ENCODE results near the gene RFNG. TPM values are rescaled to one million over a fixed set of nuclear protein-coding genes. Genes with fewer than 3 reads are reported as not detected.
"Not testable (repeated sequence)": the region's sequence is repeated elsewhere in the genome, so short reads cannot be mapped to it uniquely, and the experiment has no call there.

RFNG gene
- total and polyA plus RNA-seq, 8 donors, result 12.5 to 66.5 (median 27.1) TPM

- no peak for DNase-seq
- no peaks in the 10 kb centered on the region for H3K27me3 ChIP-seq
- H3K4me1 ChIP-seq, result peaks cover 7 to 28% (median 26%) of the 10 kb centered on the region in 4 donors
- H3K9me3 ChIP-seq, result no peaks in the 10 kb centered on the region
- 85 to 90% (median 90%) methylated on average over 17 of the region's 17 CpGs for WGBS, 5 donors
- no peaks in the 10 kb centered on the region for H3K36me3 ChIP-seq
- H3K27ac ChIP-seq, result no peak overlapping the region
- intact Hi-C loops (cut with DNase I; ENCODE audit: low total_unique reads), result no loop called here
- TF ChIP-seq EP300 (IDR thresholded peaks at IDR 0.05) (no peak), POLR2A (IDR thresholded peaks at IDR 0.05) (no peak), POLR2AphosphoS5 (IDR thresholded peaks at IDR 0.05) (no peak), CTCF (IDR thresholded peaks at IDR 0.05) (no peak)
- no peak overlapping the region for H3K4me3 ChIP-seq
These were observed 10.3 kb downstream of the RFNG start for GRCh38 chr17:82041144-82041814.

GRCh38 chr17:82039695-82040299 is 11.8 kb downstream of the RFNG start:
- intact Hi-C loops (cut with DNase I; ENCODE audit: low total_unique reads), result no loop called here
- H3K4me1 ChIP-seq, result peaks cover 16 to 39% (median 35%) of the 10 kb centered on the region in 4 donors
- H3K27ac ChIP-seq, result peak overlapping the region in 4 of 5 donors; percentile 29 to 58 (median 34)
- no peak overlapping the region for H3K4me3 ChIP-seq
- H3K36me3 ChIP-seq, result peaks cover 0 to 12% (median 6%) of the 10 kb centered on the region in 4 donors
- no peaks in the 10 kb centered on the region for H3K27me3 ChIP-seq
- 32 to 73% (median 53%) methylated on average over 6 to 8 of the region's 8 CpGs for WGBS, 5 donors
- peak in 1 of 2 donors; percentile 77 for DNase-seq
- H3K9me3 ChIP-seq, result no peaks in the 10 kb centered on the region
- TF ChIP-seq EP300 (IDR thresholded peaks at IDR 0.05) (no peak), POLR2AphosphoS5 (IDR thresholded peaks at IDR 0.05) (no peak), CTCF (IDR thresholded peaks at IDR 0.05) (no peak), POLR2A (IDR thresholded peaks at IDR 0.05) (no peak)

DNA sequence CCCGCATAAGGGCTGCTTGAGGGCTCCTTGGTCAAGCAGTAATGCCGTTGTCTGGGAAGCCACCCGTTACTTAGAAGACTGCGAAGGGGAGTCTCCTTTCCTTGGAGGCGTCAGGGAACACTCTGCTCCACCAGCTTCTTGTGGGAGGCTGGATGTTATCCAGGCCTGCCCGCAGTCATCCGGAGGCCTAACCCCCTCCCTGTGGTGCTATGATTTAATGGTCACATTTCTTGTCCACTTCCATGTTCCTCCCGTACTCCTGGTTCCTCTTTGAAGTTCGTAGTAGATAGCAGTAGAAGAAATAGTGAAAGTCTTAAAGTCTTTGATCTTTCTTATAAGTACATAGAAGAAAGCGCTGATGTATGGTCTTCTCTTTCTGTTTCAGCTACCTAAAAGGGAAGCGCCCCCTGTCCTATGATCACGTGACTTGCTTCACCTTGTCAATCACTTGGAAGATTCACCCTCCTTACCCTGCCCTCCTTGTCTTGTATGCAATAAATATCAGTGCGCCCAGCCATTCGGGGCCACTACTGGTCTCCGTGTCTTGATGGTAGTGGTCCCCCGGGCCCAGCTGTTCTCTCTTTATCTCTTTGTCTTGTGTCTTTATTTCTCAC is 12.7 kb downstream of the RFNG start:
- H3K4me3 ChIP-seq; DNase-seq; H3K9me3 ChIP-seq; intact Hi-C loops (cut with DNase I; ENCODE audit: low total_unique reads); H3K27me3 ChIP-seq: not testable (repeated sequence)
- Histone ChIP-seq H3K36me3 (peaks cover 0 to 15% (median 6%) of the 10 kb centered on the region in 4 donors), H3K4me1 (peaks cover 16 to 47% (median 38%) of the 10 kb centered on the region in 4 donors), H3K27ac (peak overlapping the region in 3 of 5 donors; percentile 29 to 58 (median 39))
- 73 to 90% (median 85%) methylated on average over 16 of the region's 16 CpGs for WGBS, 5 donors

DNA sequence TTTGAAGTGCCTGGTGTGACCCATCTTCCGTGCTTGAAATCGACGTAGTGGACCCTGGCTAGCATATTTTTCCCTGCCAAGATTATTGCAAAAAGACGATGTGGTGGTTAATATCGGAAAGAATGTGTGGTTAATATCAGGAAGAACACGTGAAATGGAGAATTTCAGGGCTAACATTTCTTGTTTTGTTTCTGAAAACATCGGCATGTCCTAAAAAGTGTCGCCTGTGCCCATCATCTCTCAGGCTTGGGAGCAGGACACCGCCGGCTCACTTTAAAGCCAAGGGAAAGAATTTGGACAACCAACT is 13.8 kb downstream of the RFNG start:
- Histone ChIP-seq H3K27me3 (peaks cover 0 to 3% (median 0%) of the 10 kb centered on the region in 3 donors), H3K4me1 (peaks cover 16 to 47% (median 38%) of the 10 kb centered on the region in 4 donors), H3K4me3 (peak overlapping the region; percentile 67 to 87 (median 70)), H3K27ac (peak overlapping the region; percentile 91 to 97 (median 96)), H3K36me3 (peaks cover 0 to 15% (median 6%) of the 10 kb centered on the region in 4 donors), H3K9me3 (no peaks in the 10 kb centered on the region)
- intact Hi-C loops (cut with DNase I; ENCODE audit: low total_unique reads), result no loop called here
- 7 to 10% (median 8%) methylated on average over 10 of the region's 10 CpGs for WGBS, 5 donors
- no peak for DNase-seq
- no peak for TF ChIP-seq CTCF (IDR thresholded peaks at IDR 0.05)
- no peak for TF ChIP-seq POLR2AphosphoS5 (IDR thresholded peaks at IDR 0.05)
- no peak for TF ChIP-seq EP300 (IDR thresholded peaks at IDR 0.05)
- no peak for TF ChIP-seq POLR2A (IDR thresholded peaks at IDR 0.05)
